Gastroesophageal sphincter (tissue), 4 donors: ENCODE data around the gene RABGGTA. TPM values are rescaled to one million over a fixed set of nuclear protein-coding genes. Genes with fewer than 3 reads are reported as not detected.

Experiments
- ATAC-seq: fragments of 150-250 bp; one replicate; pipeline ENCODE4 v1.9.1; 2016; ENCODE audit warnings: mild to moderate bottlenecking, moderate library complexity
- H3K27ac ChIP-seq, 4 donors: fragments of 200-600 bp; sonication (generic) in 3 of 4; 1 replicate in 3 of 4; 2 replicates in 1 of 4; pipeline ENCODE4 v1.5.1; 2016 to 2019
- H3K27me3 ChIP-seq: fragments of 200-600 bp; sonication (generic); one replicate; pipeline ENCODE4 v1.5.1; 2019
- H3K36me3 ChIP-seq, 2 donors: fragments of 200-600 bp; sonication (generic); one replicate each; pipeline ENCODE4 v1.5.1; 2019; ENCODE audit warnings: control low read depth in 1 of 2
- H3K4me1 ChIP-seq, 3 donors: fragments of 200-600 bp; sonication (generic); 1 replicate in 2 of 3; 2 replicates in 1 of 3; pipeline ENCODE4 v1.5.1; 2016 to 2019; ENCODE audit warnings: control low read depth in 2 of 3
- H3K4me3 ChIP-seq, 2 donors: fragments of 200-600 bp; sonication (generic); one replicate each; pipeline ENCODE4 v1.5.1; 2019; ENCODE audit warnings: mild to moderate bottlenecking in 1 of 2, moderate library complexity in 1 of 2
- H3K9me3 ChIP-seq, 3 donors: fragments of 200-600 bp; sonication (generic); one replicate each; pipeline ENCODE4 v1.5.1; 2017 to 2019; ENCODE audit warnings: control low read depth in 2 of 3
- CTCF ChIP-seq, 4 experiments: fragments of 200-600 bp in 2 of 4; fragments of 450-650 bp in 2 of 4; sonication (generic) in 1 of 4; IDR thresholded peaks; one replicate each; pipeline ENCODE4 v1.5.1; 2017 to 2019; ENCODE audit warnings: antibody characterized with exemption in 4 of 4, mild to moderate bottlenecking in 2 of 4, moderate library complexity in 2 of 4
- EP300 ChIP-seq: sonication (generic); formaldehyde crosslinking; IDR thresholded peaks from one replicate; pipeline ENCODE4 v1.6.1; 2017; ENCODE audit warnings: antibody characterized with exemption, mild to moderate bottlenecking
- POLR2A ChIP-seq, 2 donors: fragments of 450-650 bp; IDR thresholded peaks; one replicate each; pipeline ENCODE4 v1.6.1; 2017; ENCODE audit warnings: antibody characterized with exemption in 2 of 2, mild to moderate bottlenecking in 2 of 2, moderate library complexity in 1 of 2
- POLR2AphosphoS5 ChIP-seq: sonication (generic); formaldehyde crosslinking; IDR thresholded peaks from one replicate; pipeline ENCODE4 v1.6.1; 2017; ENCODE audit warnings: antibody characterized with exemption
- WGBS, 2 donors: methylation state at CpG; one replicate each; pipeline ENCODE4 v1.1.5; 2018; ENCODE audit warnings: low coverage in 1 of 2; 5-methylcytosine and 5-hydroxymethylcytosine counted together
- total RNA-seq, 4 donors: library from RNA; depleted of rRNA; stranded (reverse); fragments of >200 nt; gene quantifications; one replicate each; pipeline ENCODE4 v1.1.0, GENCODE V29; 2016

The RABGGTA gene
- total RNA-seq, 4 donors from 2014 or later: 12.9 to 27.6 (median 16.5) TPM

- Histone ChIP-seq H3K36me3 (peaks cover 0 to 2% of the 10 kb centered on the region in 2 donors), H3K4me1 (peaks cover 0 to 62% (median 4%) of the 10 kb centered on the region in 3 donors), H3K27ac (peak overlapping the region in 3 of 4 donors; percentile 28 to 61 (median 30)), H3K9me3 (no peaks in the 10 kb centered on the region), H3K4me3 (no peak overlapping the region), H3K27me3 (peaks cover 60% of the 10 kb centered on the region)
- ATAC-seq: no peak
- 76 to 86% methylated on average over 1 to 3 of the region's 10 CpGs for WGBS, 2 donors
- TF ChIP-seq EP300 (no peak), POLR2AphosphoS5 (no peak), CTCF (IDR thresholded peaks at IDR 0.05) (no peak)
Measured at GRCh38 chr14:24315243-24315806, 43.9 kb upstream of the RABGGTA start.

- Histone ChIP-seq H3K9me3 (no peaks in the 10 kb centered on the region), H3K36me3 (no peaks in the 10 kb centered on the region), H3K4me3 (no peak overlapping the region), H3K27me3 (peaks cover 52% of the 10 kb centered on the region), H3K4me1 (peaks cover 0 to 70% (median 12%) of the 10 kb centered on the region in 3 donors), H3K27ac (peak overlapping the region in 2 of 4 donors; percentile 28 to 30)
- no peak for ATAC-seq
- TF ChIP-seq EP300 (no peak), POLR2A (IDR thresholded peaks at IDR 0.05) (no peak), POLR2AphosphoS5 (no peak), CTCF (IDR thresholded peaks at IDR 0.05) (no peak)
- WGBS, 2 donors: 33 to 73% methylated on average over 1 to 5 of the region's 5 CpGs
Measured at GRCh38 chr14:24314377-24315193, 43.2 kb upstream of the RABGGTA start.

GRCh38 chr14:24313913-24314312, 42.5 kb upstream of the RABGGTA start:
- no peak for ATAC-seq
- WGBS, 2 donors: 69% methylated on average over 2 of the region's 2 CpGs; no CpG with 5 or more reads in 1 of the 2 donors
- H3K9me3 ChIP-seq: no peaks in the 10 kb centered on the region
- H3K27ac ChIP-seq: peak overlapping the region in 2 of 4 donors; percentile 13 to 43
- H3K4me3 ChIP-seq: no peak overlapping the region
- peaks cover 0 to 76% (median 14%) of the 10 kb centered on the region in 3 donors for H3K4me1 ChIP-seq
- TF ChIP-seq EP300: no peak
- no peak for TF ChIP-seq POLR2A (IDR thresholded peaks at IDR 0.05)
- TF ChIP-seq CTCF (IDR thresholded peaks at IDR 0.05): no peak
- no peak for TF ChIP-seq POLR2AphosphoS5
- H3K36me3 ChIP-seq: no peaks in the 10 kb centered on the region
- H3K27me3 ChIP-seq: peaks cover 46% of the 10 kb centered on the region

GRCh38 chr14:24312736-24313507, 41.5 kb upstream of the RABGGTA start:
- Histone ChIP-seq H3K36me3 (peaks cover 0 to under 1% of the 10 kb centered on the region in 2 donors), H3K27ac (peak overlapping the region in 3 of 4 donors; percentile 85 to 87 (median 86)), H3K4me1 (peaks cover 0 to 85% (median 14%) of the 10 kb centered on the region in 3 donors), H3K4me3 (no peak overlapping the region), H3K9me3 (no peaks in the 10 kb centered on the region), H3K27me3 (peaks cover 36% of the 10 kb centered on the region)
- no peak for ATAC-seq
- no peak for TF ChIP-seq POLR2AphosphoS5
- TF ChIP-seq EP300: no peak
- TF ChIP-seq POLR2A (IDR thresholded peaks at IDR 0.05): no peak
- TF ChIP-seq CTCF (IDR thresholded peaks at IDR 0.05): no peak
- WGBS, 2 donors: 72 to 80% methylated on average over 5 to 7 of the region's 9 CpGs
